SU-DHL-6 (cell line): ENCODE results near the gene IL1A.

Source experiments
- CTCF ChIP-seq: fragments of 200-600 bp; sonication (generic); IDR thresholded peaks from one replicate; pipeline ENCODE4 v1.5.1; 2017; ENCODE audit warnings: antibody characterized with exemption, mild to moderate bottlenecking, low read length, moderate library complexity; ENCODE audit not compliant: insufficient read depth, poor library complexity, severe bottlenecking
- EZH2phosphoT487 ChIP-seq: fragments of 200-600 bp; sonication (generic), shearing (Covaris generic); conservative IDR thresholded peaks from 2 replicates; pipeline ENCODE4 v1.6.1; 2018; ENCODE audit warnings: mild to moderate bottlenecking, antibody characterized with exemption, low read length, moderate library complexity, mixed read lengths

DNA sequence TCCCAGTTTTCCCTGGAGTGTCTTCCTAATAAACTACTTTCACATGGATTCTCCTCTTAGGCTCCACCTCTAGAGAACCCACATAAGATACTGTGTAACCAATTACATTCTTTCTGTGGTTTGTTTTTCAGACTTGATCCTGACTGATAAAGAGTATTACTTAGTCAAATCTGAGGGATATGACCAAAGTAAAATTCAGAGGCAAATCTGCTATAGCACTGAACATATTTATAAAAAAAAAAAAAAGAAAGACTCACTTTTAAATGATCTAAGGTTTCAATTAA is 33.8 kb downstream of the IL1A start:
- TF ChIP-seq CTCF (no peak), EZH2phosphoT487 (no peak)
